Endodermal cell (in vitro differentiated cells): ENCODE results near the gene CD3E. TPM values are rescaled to one million over a fixed set of nuclear protein-coding genes. Genes with fewer than 3 reads are reported as not detected.

Experiments used
- DNase-seq: peaks from one replicate; pipeline ENCODE4 v3.0.0-alpha.2; 2017
- H3K27ac ChIP-seq: 2 replicates; pipeline ENCODE4 v1.5.1; 2013; ENCODE audit warnings: mild to moderate bottlenecking, low read depth, low read length, moderate library complexity
- H3K27me3 ChIP-seq: 2 replicates; pipeline ENCODE4 v1.6.1; 2013; ENCODE audit warnings: mild to moderate bottlenecking, low read length, moderate library complexity; ENCODE audit not compliant: insufficient read depth, control insufficient read depth, poor library complexity, severe bottlenecking
- H3K36me3 ChIP-seq: 2 replicates; pipeline ENCODE4 v1.7.0; 2013; ENCODE audit warnings: mild to moderate bottlenecking, low read length, moderate library complexity; ENCODE audit not compliant: control insufficient read depth, insufficient read depth
- H3K4me1 ChIP-seq: one replicate; pipeline ENCODE4 v1.7.0; 2013; ENCODE audit warnings: low read length; ENCODE audit not compliant: control insufficient read depth, insufficient read depth
- H3K4me3 ChIP-seq: 2 replicates; pipeline ENCODE4 v1.5.1; 2013; ENCODE audit warnings: mild to moderate bottlenecking, low read length, moderate library complexity
- H3K9ac ChIP-seq: 2 replicates; pipeline ENCODE4 v1.6.1; 2013; ENCODE audit warnings: mild to moderate bottlenecking, low read length, moderate library complexity; ENCODE audit not compliant: poor library complexity, severe bottlenecking; ENCODE audit errors: extremely low read depth
- H3K9me3 ChIP-seq: 2 replicates; pipeline ENCODE4 v1.6.1; 2013; ENCODE audit warnings: mild to moderate bottlenecking, low read length, moderate library complexity; ENCODE audit not compliant: control insufficient read depth
- H3K27ac Mint-ChIP-seq: 2 replicates; pipeline ENCODE4 v1.8.0; 2020; ENCODE audit warnings: mixed read lengths
- H3K27me3 Mint-ChIP-seq: 2 replicates; pipeline ENCODE4 v1.8.0; 2021; ENCODE audit warnings: mild to moderate bottlenecking, mixed read lengths; ENCODE audit not compliant: insufficient read depth
- H3K36me3 Mint-ChIP-seq: 2 replicates; pipeline ENCODE4 v1.8.0; 2020; ENCODE audit warnings: low read depth, mixed read lengths
- H3K4me1 Mint-ChIP-seq: 2 replicates; pipeline ENCODE4 v1.8.0; 2020; ENCODE audit warnings: mixed read lengths
- H3K4me3 Mint-ChIP-seq: 2 replicates; pipeline ENCODE4 v1.8.0; 2020; ENCODE audit warnings: mild to moderate bottlenecking, moderate library complexity, mixed read lengths
- H3K9me3 Mint-ChIP-seq: 2 replicates; pipeline ENCODE4 v1.8.0; 2020; ENCODE audit warnings: mild to moderate bottlenecking, mixed read lengths
- CTCF ChIP-seq: fragments of 200-600 bp; sonication (generic); conservative IDR thresholded peaks from 2 replicates; pipeline ENCODE4 v1.5.0; 2021; ENCODE audit warnings: antibody characterized with exemption, mild to moderate bottlenecking
- WGBS, 2 experiments: methylation state at CpG; one replicate each; pipeline versions ENCODE4 v1.1.5 to v1.1.7; 2013; ENCODE audit warnings: missing lambda C conversion rate in 2 of 2, mixed read lengths in 1 of 2; ENCODE audit not compliant: insufficient coverage in 1 of 2, insufficient read length in 1 of 2; 5-methylcytosine and 5-hydroxymethylcytosine counted together
- total RNA-seq, 2 donors: library from RNA; stranded (reverse); fragmentation: NEBNext Ultra II Directional in 1 of 2; extraction: Animal tissue kit (Norgen Biotek cat#: 25700) in 1 of 2; gene quantifications; 2 replicates in 1 of 2; 3 replicates in 1 of 2; pipeline ENCODE4 v1.2.1, GENCODE V29; 2021

CD3E gene
- total RNA-seq, 2 donors from 2014 or later = 0.29 TPM; not detected in 1

- no peak for TF ChIP-seq CTCF
- H3K36me3 Mint-ChIP-seq = no peaks in the 10 kb centered on the region
- peaks cover 21% of the 10 kb centered on the region for H3K4me1 Mint-ChIP-seq
- H3K27me3 ChIP-seq = no peaks in the 10 kb centered on the region
- H3K27me3 Mint-ChIP-seq = peaks cover 19% of the 10 kb centered on the region
- DNase-seq = no peak
- H3K9me3 ChIP-seq = peaks cover 7% of the 10 kb centered on the region
- no peak overlapping the region for H3K27ac Mint-ChIP-seq
- no peak overlapping the region for H3K27ac ChIP-seq
- H3K9me3 Mint-ChIP-seq = peaks cover 5% of the 10 kb centered on the region
- no peaks in the 10 kb centered on the region for H3K36me3 ChIP-seq
- WGBS, 2 experiments = 87 to 91% methylated on average over 3 of the region's 3 CpGs
- H3K9ac ChIP-seq = no peak overlapping the region
- H3K4me1 ChIP-seq = peaks cover 1% of the 10 kb centered on the region
- H3K4me3 ChIP-seq = no peak overlapping the region
- no peak overlapping the region for H3K4me3 Mint-ChIP-seq
Observed at GRCh38 chr11:118320515-118320914, 16.0 kb downstream of the CD3E start.

- H3K4me1 Mint-ChIP-seq = peaks cover 11% of the 10 kb centered on the region
- H3K27ac Mint-ChIP-seq = no peak overlapping the region
- peaks cover 7% of the 10 kb centered on the region for H3K9me3 ChIP-seq
- no peak overlapping the region for H3K4me3 Mint-ChIP-seq
- H3K9ac ChIP-seq = no peak overlapping the region
- H3K4me3 ChIP-seq = no peak overlapping the region
- H3K9me3 Mint-ChIP-seq = peaks cover 5% of the 10 kb centered on the region
- peaks cover 26% of the 10 kb centered on the region for H3K27me3 Mint-ChIP-seq
- no peaks in the 10 kb centered on the region for H3K27me3 ChIP-seq
- no peaks in the 10 kb centered on the region for H3K4me1 ChIP-seq
- 90 to 100% methylated on average over 3 to 5 of the region's 5 CpGs for WGBS, 2 experiments
- no peaks in the 10 kb centered on the region for H3K36me3 ChIP-seq
- DNase-seq = no peak
- H3K36me3 Mint-ChIP-seq = no peaks in the 10 kb centered on the region
- H3K27ac ChIP-seq = no peak overlapping the region
- no peak for TF ChIP-seq CTCF
Observed at GRCh38 chr11:118321386-118322082, 17.0 kb downstream of the CD3E start.

GRCh38 chr11:118322721-118323120, 18.2 kb downstream of the CD3E start:
- Histone ChIP-seq H3K36me3 (no peaks in the 10 kb centered on the region), H3K27me3 (no peaks in the 10 kb centered on the region), H3K9me3 (peaks cover 7% of the 10 kb centered on the region), H3K9ac (no peak overlapping the region), H3K27ac (no peak overlapping the region), H3K4me3 (no peak overlapping the region), H3K4me1 (no peaks in the 10 kb centered on the region)
- peaks cover 27% of the 10 kb centered on the region for H3K27me3 Mint-ChIP-seq
- TF ChIP-seq CTCF = no peak
- DNase-seq = no peak
- H3K4me1 Mint-ChIP-seq = peaks cover 2% of the 10 kb centered on the region
- 94 to 97% methylated on average over 14 to 19 of the region's 19 CpGs for WGBS, 2 experiments
- H3K9me3 Mint-ChIP-seq = no peaks in the 10 kb centered on the region
- no peak overlapping the region for H3K4me3 Mint-ChIP-seq
- no peaks in the 10 kb centered on the region for H3K36me3 Mint-ChIP-seq
- H3K27ac Mint-ChIP-seq = no peak overlapping the region
